GM21360 (cell line): ENCODE results near the gene MAP3K21.

Experiments used
- ATAC-seq: cut with Tn5 transposase; IDR thresholded peaks from one replicate; pipeline ENCODE4 v1.9.1; 2021; ENCODE audit warnings: mild to moderate bottlenecking, moderate library complexity; ENCODE audit not compliant: unreplicated experiment

The MAP3K21 gene

GRCh38 chr1:233327651-233328141, at the start of gene MAP3K21:
TSS of gene MAP3K21 (plus strand) at chr1:233327724. CDS start at chr1:233328029, 305 bp downstream.
- peak; percentile 44 for ATAC-seq

GRCh38 chr1:233278631-233279030, 48.9 kb upstream of the MAP3K21 start:
- no peak for ATAC-seq

GRCh38 chr1:233279971-233280370, 47.6 kb upstream of the MAP3K21 start:
- no peak for ATAC-seq

- peak; percentile 93 for ATAC-seq
Observed at GRCh38 chr1:233281711-233282581, 45.6 kb upstream of the MAP3K21 start.

GRCh38 chr1:233282582-233282886, 45.0 kb upstream of the MAP3K21 start:
- ATAC-seq: no peak

- ATAC-seq: no peak
Observed at GRCh38 chr1:233289676-233290075, 37.8 kb upstream of the MAP3K21 start.

- ATAC-seq: no peak
Observed at GRCh38 chr1:233290396-233291034, 37.0 kb upstream of the MAP3K21 start.

GRCh38 chr1:233293556-233294446, 33.7 kb upstream of the MAP3K21 start:
- no peak for ATAC-seq

- ATAC-seq: peak; percentile 37
Observed at GRCh38 chr1:233294913-233295236, 32.6 kb upstream of the MAP3K21 start.

- ATAC-seq: peak; percentile 95
Observed at GRCh38 chr1:233295237-233295974, 32.1 kb upstream of the MAP3K21 start, which contains the start of gene PCNX2. TSS of gene PCNX2 (minus strand) at chr1:233295725. CDS start at chr1:233295478, 247 bp downstream.

- no peak for ATAC-seq
Observed at GRCh38 chr1:233295975-233296322, 31.6 kb upstream of the MAP3K21 start.

- no peak for ATAC-seq
Observed at GRCh38 chr1:233299450-233299849, 28.1 kb upstream of the MAP3K21 start.

GRCh38 chr1:233300326-233300725, 27.2 kb upstream of the MAP3K21 start:
- no peak for ATAC-seq

- ATAC-seq: no peak
Observed at GRCh38 chr1:233304489-233305102, 22.9 kb upstream of the MAP3K21 start.

- no peak for ATAC-seq
Observed at GRCh38 chr1:233313434-233314155, 13.9 kb upstream of the MAP3K21 start.

GRCh38 chr1:233315718-233316301, 11.7 kb upstream of the MAP3K21 start:
- ATAC-seq: no peak

GRCh38 chr1:233316473-233316872, 11.1 kb upstream of the MAP3K21 start:
- ATAC-seq: no peak

GRCh38 chr1:233319272-233319671, 8.3 kb upstream of the MAP3K21 start:
- ATAC-seq: no peak

GRCh38 chr1:233320023-233320422, 7.5 kb upstream of the MAP3K21 start:
- ATAC-seq: no peak
